IPS-NIHi7 (cell line): ENCODE data around the gene DYSF.
"Not testable (repeated sequence)": the region's sequence is repeated elsewhere in the genome, so short reads cannot be mapped to it uniquely, and the experiment has no call there.

Experiments used
- DNase-seq: peaks from one replicate; pipeline ENCODE4 v3.0.0; 2012; ENCODE audit warnings: mixed read lengths; ENCODE audit errors: extremely low spot score

DYSF gene

DNA sequence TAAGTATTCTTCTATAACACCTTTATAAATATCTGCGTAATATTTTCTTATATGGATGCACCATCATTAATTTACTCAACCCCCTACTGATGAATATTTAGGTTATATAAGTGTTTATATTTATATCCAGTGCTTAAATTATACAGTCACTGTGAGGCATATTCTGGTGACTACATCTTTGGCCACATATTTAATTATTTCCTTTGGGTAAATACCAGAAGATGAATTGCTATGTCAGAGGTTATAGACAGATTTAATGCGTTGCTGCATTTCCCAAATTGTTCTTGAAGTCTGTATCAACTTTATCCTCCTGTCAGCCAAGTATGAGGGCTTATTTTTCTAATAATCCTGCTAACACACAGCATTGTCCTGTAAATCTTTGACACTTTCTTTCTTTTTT, 18.7 kb downstream of the DYSF start:
- no peak for DNase-seq

DNA sequence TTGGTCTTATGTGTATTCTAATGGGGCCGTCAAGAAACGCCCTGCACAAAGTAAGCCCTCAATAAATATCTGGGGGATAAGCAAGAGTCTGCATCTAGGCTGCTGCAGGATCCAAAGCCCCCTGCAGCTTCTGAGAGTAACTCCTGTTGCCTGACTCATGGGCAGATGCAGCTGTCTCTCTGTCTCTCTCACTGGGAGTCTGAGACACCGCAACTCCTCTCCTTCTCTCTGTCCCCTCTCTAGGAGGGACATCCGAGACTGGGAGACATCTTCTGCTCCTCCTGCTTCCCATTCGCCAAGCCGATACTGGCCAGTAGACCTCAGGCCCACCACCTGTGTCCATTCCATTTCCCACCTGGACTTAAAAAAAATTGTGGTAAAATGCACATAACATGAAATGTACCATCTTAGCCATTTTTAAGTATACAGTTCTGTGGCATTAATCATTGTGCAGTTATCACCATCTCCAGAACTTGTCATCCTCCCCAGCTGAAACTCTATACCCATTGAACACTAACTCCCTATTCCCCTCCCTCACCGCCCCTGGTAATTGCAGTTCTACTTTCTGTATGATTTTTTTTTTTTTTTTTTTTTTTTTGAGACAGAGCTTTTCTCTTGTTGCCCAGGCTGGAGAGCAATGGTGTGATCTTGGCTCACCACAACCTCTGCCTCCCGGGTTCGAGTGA, 20.1 kb downstream of the DYSF start:
- DNase-seq: no peak

- DNase-seq: no peak
These were observed 20.9 kb downstream of the DYSF start for GRCh38 chr2:71474116-71474743.

GRCh38 chr2:71474744-71475397, 21.5 kb downstream of the DYSF start:
- DNase-seq: no peak

DNA sequence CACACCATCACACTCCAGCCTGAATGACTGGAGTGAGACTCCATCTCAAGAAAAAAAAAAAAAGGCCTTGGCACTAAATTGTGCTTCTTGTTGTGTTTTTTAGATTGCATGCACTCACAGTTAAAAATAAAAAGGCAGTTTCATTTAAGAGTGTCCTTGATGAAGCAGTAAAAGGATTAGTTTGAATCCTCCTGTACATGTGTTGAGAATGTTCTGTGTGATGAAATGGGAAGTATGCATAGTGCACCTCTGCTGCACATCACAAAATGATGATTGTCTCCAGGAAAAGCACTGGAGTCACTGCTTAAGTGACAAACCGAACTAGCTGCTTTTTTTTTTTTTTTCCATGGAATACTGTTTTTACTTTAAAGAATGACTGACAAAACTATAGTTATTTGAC, 23.1 kb downstream of the DYSF start:
- no peak for DNase-seq

GRCh38 chr2:71477231-71477691, 23.9 kb downstream of the DYSF start:
- no peak for DNase-seq

DNA sequence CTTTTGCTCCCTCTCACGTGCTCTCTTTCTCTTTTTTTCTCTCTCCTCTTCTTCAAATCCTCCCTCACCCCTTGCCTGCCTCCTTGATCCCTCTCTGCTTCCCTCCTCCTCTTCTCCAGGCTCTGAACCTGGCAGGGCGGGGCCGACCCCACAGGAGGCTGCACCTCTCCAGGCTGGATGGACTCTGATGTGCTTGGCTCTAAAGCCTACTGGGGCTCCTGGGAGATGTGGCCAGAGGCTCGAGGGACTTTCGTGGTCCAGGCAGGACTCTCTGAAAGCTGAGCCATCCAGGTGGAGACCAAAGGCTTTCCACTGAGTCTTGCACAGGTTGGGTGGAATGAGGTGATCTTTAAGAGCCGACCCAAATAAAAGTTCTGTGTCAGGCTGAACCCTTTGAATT, 25.4 kb downstream of the DYSF start:
- no peak for DNase-seq

- DNase-seq: no peak
These were observed 25.9 kb downstream of the DYSF start for GRCh38 chr2:71479261-71479660.

DNA sequence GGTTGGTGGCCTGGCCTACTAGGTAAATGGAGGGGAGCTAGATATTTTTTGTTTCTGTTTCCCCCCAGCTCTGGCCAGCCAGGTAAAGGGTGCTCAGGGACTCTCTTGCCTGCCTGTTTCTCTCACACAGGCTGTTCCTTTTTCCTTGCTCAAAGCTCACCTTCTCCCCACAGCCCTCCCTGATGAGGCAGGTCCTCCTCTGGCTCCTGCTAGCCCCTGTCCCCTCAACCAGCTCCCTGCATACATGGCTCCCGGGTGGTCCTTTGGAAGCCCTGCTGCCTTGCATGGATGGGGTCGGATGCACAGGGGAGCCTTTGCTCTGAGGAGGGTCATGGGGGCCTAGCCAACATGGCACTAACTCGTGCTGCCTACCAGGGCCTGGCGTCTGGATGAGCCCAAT, 27.8 kb downstream of the DYSF start:
- no peak for DNase-seq

DNA sequence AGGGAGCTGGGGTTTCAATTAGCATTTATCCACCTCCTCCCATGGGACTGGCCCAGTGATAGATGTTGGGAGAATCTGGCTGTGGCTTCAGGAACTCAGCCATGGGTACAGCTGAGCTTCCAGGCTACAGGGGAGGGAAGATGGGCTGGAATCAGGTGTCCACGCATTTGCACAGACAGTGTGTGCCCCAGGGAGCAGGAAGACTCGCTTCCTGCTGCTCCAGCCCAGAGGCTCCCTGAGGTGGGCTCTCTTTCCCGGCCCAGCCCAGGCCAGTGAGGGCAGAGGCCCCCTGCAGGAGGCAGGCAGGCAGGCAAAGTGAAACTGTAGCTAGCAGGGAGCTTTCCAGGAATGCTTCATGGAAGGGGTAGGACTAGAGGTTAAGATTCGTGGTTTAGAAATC, 28.7 kb downstream of the DYSF start:
- DNase-seq: peak; percentile 58

GRCh38 chr2:71483246-71483645, 29.9 kb downstream of the DYSF start:
- DNase-seq: no peak

GRCh38 chr2:71484354-71484753, 31.0 kb downstream of the DYSF start:
- no peak for DNase-seq

DNA sequence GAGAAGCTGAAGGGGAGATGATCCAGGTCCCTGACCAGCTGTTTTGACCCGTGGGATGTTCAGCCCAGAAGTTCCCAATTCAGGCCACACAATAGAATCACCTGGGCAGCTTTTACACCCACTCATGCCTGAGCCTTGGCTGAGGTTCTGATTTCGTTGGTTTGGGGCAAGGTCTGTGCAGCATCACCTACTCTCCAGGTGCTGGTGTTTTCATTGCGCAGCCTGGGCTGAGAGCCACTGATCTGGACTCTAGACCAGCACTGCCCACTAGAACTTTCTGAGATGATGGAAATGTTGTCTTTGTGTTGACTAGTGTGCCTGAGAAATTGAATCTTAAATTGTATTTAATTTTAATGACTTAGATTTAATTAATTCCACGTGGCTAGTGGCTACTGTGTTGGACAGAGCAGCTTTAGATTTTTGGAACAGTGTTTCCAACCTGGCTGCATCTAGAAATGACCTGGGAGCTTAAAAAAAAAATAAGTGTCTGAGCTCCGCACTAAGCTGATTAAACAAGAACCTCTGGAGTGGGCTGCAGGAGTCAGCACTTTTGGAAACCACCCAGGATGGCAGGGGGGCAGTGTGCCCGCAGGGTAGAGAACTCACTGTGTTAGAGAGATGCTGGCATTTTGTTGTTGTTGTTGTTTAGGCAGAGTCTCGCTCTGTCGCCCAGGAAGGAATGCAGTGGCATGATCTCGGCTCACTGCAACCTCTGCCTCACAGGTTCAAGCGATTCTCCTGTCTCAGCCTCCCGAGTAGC, 33.7 kb downstream of the DYSF start:
- no peak for DNase-seq

- not testable (repeated sequence) for DNase-seq
These were observed 38.2 kb downstream of the DYSF start for GRCh38 chr2:71491551-71491950.

GRCh38 chr2:71492112-71492511, 38.8 kb downstream of the DYSF start:
- no peak for DNase-seq

DNA sequence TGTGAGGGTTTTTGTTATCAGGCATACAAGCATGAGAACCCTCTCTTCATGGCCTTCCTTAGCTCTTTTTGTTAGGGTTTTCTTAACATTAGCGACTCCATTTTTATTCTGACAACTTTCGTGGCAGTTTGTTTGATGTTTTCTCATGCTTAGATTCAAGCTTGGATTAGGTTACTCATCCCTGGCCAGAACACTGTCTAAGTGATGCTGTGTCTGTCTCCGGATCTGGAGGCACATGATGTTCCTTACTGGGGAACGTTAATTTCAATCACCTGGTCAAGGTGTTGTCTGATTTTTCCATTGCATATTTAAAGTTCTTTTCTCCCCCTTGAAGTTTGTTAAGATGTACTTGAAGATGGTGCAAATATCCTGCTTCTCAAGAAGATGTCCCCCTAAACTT, 40.7 kb downstream of the DYSF start:
- no peak for DNase-seq

- DNase-seq: no peak
These were observed 41.3 kb downstream of the DYSF start for GRCh38 chr2:71494523-71495155.

- peak; percentile 41 for DNase-seq
These were observed 42.9 kb downstream of the DYSF start for GRCh38 chr2:71496156-71496770.

DNA sequence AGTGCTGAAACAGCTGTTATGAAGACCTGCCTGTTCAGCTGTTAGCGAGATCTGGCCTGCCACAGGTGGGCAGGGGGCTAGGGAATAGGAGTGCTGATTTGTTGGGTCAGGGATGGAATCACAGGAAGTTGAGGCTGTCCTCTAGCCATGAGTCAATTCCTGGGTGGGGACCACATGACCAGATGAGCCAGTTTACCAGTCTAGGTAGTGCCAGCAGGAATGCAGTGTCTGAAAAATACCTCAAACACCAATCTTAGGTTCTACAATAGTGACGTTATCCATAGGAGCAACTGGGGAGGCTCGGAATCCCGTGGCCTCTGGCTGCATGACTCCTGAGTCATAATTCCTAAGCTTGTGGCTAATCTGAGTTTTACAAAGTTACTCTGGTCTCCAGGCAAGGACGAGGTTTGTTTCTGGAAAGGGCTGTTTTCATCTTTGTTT, 44.9 kb downstream of the DYSF start:
- DNase-seq: no peak

GRCh38 chr2:71499691-71500090, 46.3 kb downstream of the DYSF start:
- DNase-seq: no peak

DNA sequence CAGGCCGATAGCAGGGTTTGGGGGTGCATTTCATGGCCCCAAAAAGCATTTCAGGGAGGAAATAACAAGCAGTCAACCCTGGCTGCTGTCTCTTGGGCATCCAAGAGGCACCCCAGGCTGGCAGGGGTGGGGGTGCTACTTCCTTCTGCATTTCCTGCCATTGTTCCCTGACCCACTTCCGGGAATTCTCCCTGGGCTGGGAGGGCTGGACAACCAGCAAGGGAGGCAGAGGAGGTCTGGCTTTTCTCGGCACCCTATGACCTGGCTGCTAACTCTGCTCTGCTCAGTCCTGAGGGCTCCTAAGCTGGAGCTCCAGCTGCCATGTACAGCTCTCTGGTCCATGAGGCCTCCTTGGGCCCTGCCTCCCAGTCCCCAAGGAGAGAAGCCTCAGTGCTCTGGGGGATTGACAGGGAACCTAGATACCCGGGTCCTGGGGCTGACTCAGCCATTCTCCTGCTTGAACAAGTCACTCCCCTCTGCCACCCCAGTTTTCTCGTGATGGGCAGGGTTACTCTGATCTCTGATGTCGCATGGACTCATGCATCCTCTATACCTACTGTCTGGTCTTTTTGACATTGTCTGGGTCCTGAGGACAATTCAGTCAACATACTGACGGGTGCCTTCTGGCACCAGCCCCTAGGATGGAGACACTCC, 47.2 kb downstream of the DYSF start:
- DNase-seq: no peak
